Type B pancreatic cell (in vitro differentiated cells): ENCODE results near the gene PACRGL. TPM values are rescaled to one million over a fixed set of nuclear protein-coding genes. Genes with fewer than 3 reads are reported as not detected.

Experiments
- DNase-seq: peaks from one replicate; pipeline ENCODE4 v3.0.0; 2021; ENCODE audit warnings: mixed read lengths; ENCODE audit not compliant: unreplicated experiment; ENCODE audit errors: extremely low spot score
- H3K27ac Mint-ChIP-seq: 2 replicates; pipeline ENCODE4 v1.8.0; 2021; ENCODE audit warnings: mild to moderate bottlenecking, mixed read lengths
- H3K27me3 Mint-ChIP-seq: 2 replicates; pipeline ENCODE4 v1.8.0; 2021; ENCODE audit warnings: mixed read lengths
- H3K36me3 Mint-ChIP-seq: 2 replicates; pipeline ENCODE4 v1.8.0; 2021; ENCODE audit warnings: mixed read lengths
- H3K4me1 Mint-ChIP-seq: one replicate; pipeline ENCODE4 v1.8.0; 2021; ENCODE audit warnings: mixed read lengths; ENCODE audit not compliant: unreplicated experiment
- H3K4me3 Mint-ChIP-seq: 2 replicates; pipeline ENCODE4 v1.8.0; 2021; ENCODE audit warnings: mild to moderate bottlenecking, mixed read lengths
- H3K9me3 Mint-ChIP-seq: 2 replicates; pipeline ENCODE4 v1.8.0; 2021; ENCODE audit warnings: mixed read lengths
- CTCF ChIP-seq: fragments of 200-600 bp; sonication (generic); conservative IDR thresholded peaks from 2 replicates; pipeline ENCODE4 v1.5.0; 2021; ENCODE audit warnings: antibody characterized with exemption, mild to moderate bottlenecking
- long read RNA-seq: library from polyadenylated mRNA; unstranded; transcript quantifications from one replicate; pipeline ENCODE4 v2.0.0, GENCODE V29; 2020
- total RNA-seq: library from RNA; stranded (reverse); gene quantifications from 2 replicates; pipeline ENCODE4 v1.2.1, GENCODE V29; 2021; ENCODE audit warnings: low replicate concordance

The PACRGL gene
- total RNA-seq: 20.4 and 26.0 TPM in 2 replicates
- long read RNA-seq, transcript PACRGL-202 (8 exons, 2,073 nt): major isoform, 8 of 38 reads
- long read RNA-seq, partial matches to known transcripts: 0 of 38 reads
- long read RNA-seq, other reads (novel, unspliced or antisense): 24 of 38 reads

- peak within 1 kb of the TSS; percentile 95 for H3K4me3 Mint-ChIP-seq
- peak within 1 kb of the TSS; percentile 95 for H3K27ac Mint-ChIP-seq
- no peak for TF ChIP-seq CTCF
- no peaks in the 10 kb centered on the region for H3K9me3 Mint-ChIP-seq
- H3K36me3 Mint-ChIP-seq: peaks cover 3% of the 10 kb centered on the region
- no peaks in the 10 kb centered on the region for H3K27me3 Mint-ChIP-seq
- DNase-seq: peak; percentile 92
- peaks cover 21% of the 10 kb centered on the region for H3K4me1 Mint-ChIP-seq
Observed at GRCh38 chr4:20700007-20700761, at the start of gene PACRGL. TSS of gene PACRGL (plus strand) at chr4:20700458. CDS start at chr4:20704482, 4,024 bp downstream.

- TF ChIP-seq CTCF: no peak
- Mint-ChIP-seq H3K27me3 (peaks cover 6% of the 10 kb centered on the region), H3K27ac (no peak overlapping the region), H3K9me3 (peaks cover 11% of the 10 kb centered on the region), H3K4me1 (peaks cover 6% of the 10 kb centered on the region), H3K4me3 (no peak overlapping the region), H3K36me3 (no peaks in the 10 kb centered on the region)
- no peak for DNase-seq
Observed at GRCh38 chr4:20652226-20652885, 47.9 kb upstream of the PACRGL start.

- Mint-ChIP-seq H3K27me3 (no peaks in the 10 kb centered on the region), H3K4me1 (peaks cover 12% of the 10 kb centered on the region), H3K9me3 (peaks cover 5% of the 10 kb centered on the region), H3K27ac (peak overlapping the region; percentile 10), H3K36me3 (no peaks in the 10 kb centered on the region), H3K4me3 (no peak overlapping the region)
- no peak for TF ChIP-seq CTCF
- DNase-seq: no peak
Observed at GRCh38 chr4:20658456-20658855, 41.8 kb upstream of the PACRGL start.

- no peak for TF ChIP-seq CTCF
- H3K4me3 Mint-ChIP-seq: no peak overlapping the region
- H3K27me3 Mint-ChIP-seq: peaks cover 7% of the 10 kb centered on the region
- peaks cover 29% of the 10 kb centered on the region for H3K4me1 Mint-ChIP-seq
- no peak overlapping the region for H3K27ac Mint-ChIP-seq
- no peaks in the 10 kb centered on the region for H3K36me3 Mint-ChIP-seq
- peaks cover 5% of the 10 kb centered on the region for H3K9me3 Mint-ChIP-seq
- DNase-seq: no peak
Observed at GRCh38 chr4:20662851-20663250, 37.4 kb upstream of the PACRGL start.

- DNase-seq: no peak
- Mint-ChIP-seq H3K36me3 (no peaks in the 10 kb centered on the region), H3K4me3 (no peak overlapping the region), H3K27me3 (peaks cover 7% of the 10 kb centered on the region), H3K9me3 (no peaks in the 10 kb centered on the region), H3K27ac (no peak overlapping the region), H3K4me1 (peaks cover 21% of the 10 kb centered on the region)
- TF ChIP-seq CTCF: no peak
Observed at GRCh38 chr4:20666012-20666860, 34.0 kb upstream of the PACRGL start.
